H1 (cell line): ENCODE data around the gene CD300E. TPM values are rescaled to one million over a fixed set of nuclear protein-coding genes. Genes with fewer than 3 reads are reported as not detected.

Source experiments
- CTCF ChIA-PET: fragments of 300-600 bp; sonication (Branson Sonifier 250); formaldehyde crosslinking; loops from one replicate; lab custom pipeline; 2021; ENCODE audit not compliant: partially characterized antibody; lab: Charles Lee
- POLR2A ChIA-PET: fragments of 300-600 bp; sonication (Branson Sonifier 250); formaldehyde crosslinking; loops from one replicate; lab custom pipeline; 2021; ENCODE audit warnings: inconsistent platforms; ENCODE audit not compliant: partially characterized antibody; lab: Charles Lee
- DNase-seq, 2 experiments: peaks; one replicate each; pipeline versions ENCODE4 v3.0.0 to v3.0.0-alpha.2; 2010 to 2022; ENCODE audit warnings: low spot score in 2 of 2, low read depth in 1 of 2, mixed read lengths in 1 of 2
- FAIRE-seq: peaks from 2 replicates; lab custom pipeline; 2011; peaks lifted over from hg19 to GRCh38; lab: Jason Lieb, UNC
- H2AFZ ChIP-seq: 2 replicates; pipeline ENCODE4 v1.8.1; 2012; ENCODE audit warnings: low read length, inconsistent platforms
- H2AK5ac ChIP-seq: 2 replicates; pipeline ENCODE4 v1.6.1; 2013; ENCODE audit warnings: low read depth, low read length
- H2BK120ac ChIP-seq: replicated peaks from 2 replicates; pipeline ENCODE3; 2013; ENCODE audit warnings: low read depth, low read length, inconsistent platforms
- H2BK12ac ChIP-seq: 2 replicates; pipeline ENCODE4 v1.6.1; 2013; ENCODE audit warnings: low read depth, low read length
- H2BK15ac ChIP-seq: 2 replicates; pipeline ENCODE4 v1.6.1; 2013; ENCODE audit warnings: low read length
- H2BK20ac ChIP-seq: 2 replicates; pipeline ENCODE4 v1.6.1; 2013; ENCODE audit warnings: low read length
- H2BK5ac ChIP-seq: 2 replicates; pipeline ENCODE4 v1.6.1; 2013; ENCODE audit warnings: low read depth, low read length
- H3K14ac ChIP-seq: 2 replicates; pipeline ENCODE4 v1.6.1; 2013; ENCODE audit warnings: inconsistent platforms; ENCODE audit not compliant: insufficient read length
- H3K18ac ChIP-seq: 2 replicates; pipeline ENCODE4 v1.6.1; 2013; ENCODE audit warnings: low read length; ENCODE audit errors: extremely low read depth
- H3K23ac ChIP-seq: 2 replicates; pipeline ENCODE4 v1.6.1; 2013; ENCODE audit warnings: inconsistent platforms; ENCODE audit not compliant: insufficient read length
- H3K23me2 ChIP-seq: 2 replicates; pipeline ENCODE4 v1.6.1; 2013; ENCODE audit warnings: low read depth, low read length
- H3K27ac ChIP-seq: 2 replicates; pipeline ENCODE4 v1.6.1; 2011; ENCODE audit warnings: low read depth, low read length, inconsistent platforms
- H3K27me3 ChIP-seq, 4 experiments: replicated peaks in 1 of 4; 1 replicate in 1 of 4; 2 replicates in 3 of 4; pipeline versions ENCODE4 v1.6.1 to v1.8.1; 2011 to 2013; ENCODE audit warnings: low read length in 3 of 4, mild to moderate bottlenecking in 3 of 4, inconsistent platforms in 2 of 4, mixed read lengths in 2 of 4, moderate library complexity in 1 of 4; ENCODE audit not compliant: control insufficient read depth in 3 of 4, insufficient read depth in 3 of 4; ENCODE audit errors: extremely low read depth in 1 of 4
- H3K36me3 ChIP-seq, 4 experiments: 2 replicates each; pipeline versions ENCODE4 v1.6.1 to v1.8.1; 2011 to 2013; ENCODE audit warnings: mild to moderate bottlenecking in 4 of 4, low read length in 3 of 4, moderate library complexity in 2 of 4, control low read depth in 1 of 4, inconsistent platforms in 1 of 4; ENCODE audit not compliant: insufficient read depth in 4 of 4, control insufficient read depth in 2 of 4
- H3K4ac ChIP-seq: replicated peaks from 2 replicates; pipeline ENCODE3; 2013; ENCODE audit warnings: low read length, low read depth, mixed read lengths, inconsistent platforms; ENCODE audit not compliant: insufficient read length
- H3K4me1 ChIP-seq, 4 experiments: replicated peaks in 1 of 4; 1 replicate in 1 of 4; 2 replicates in 3 of 4; pipeline versions ENCODE4 v1.6.1 to v1.8.1; 2011 to 2013; ENCODE audit warnings: low read length in 3 of 4, inconsistent platforms in 2 of 4, mixed read lengths in 1 of 4; ENCODE audit not compliant: insufficient read depth in 4 of 4, control insufficient read depth in 3 of 4
- H3K4me2 ChIP-seq, 2 experiments: 2 replicates each; pipeline versions ENCODE4 v1.6.1 to v1.8.1; 2011 to 2013; ENCODE audit warnings: low read depth in 2 of 2, low read length in 2 of 2, control low read depth in 1 of 2, inconsistent platforms in 1 of 2, mild to moderate bottlenecking in 1 of 2; ENCODE audit not compliant: insufficient read depth in 1 of 2
- H3K4me3 ChIP-seq, 4 experiments: fragments of 200-600, 300-600 bp in 1 of 4; sonication (generic), shearing (Covaris generic), sonication (Bioruptor Twin) in 1 of 4; 2 replicates each; pipeline versions ENCODE4 v1.5.1 to v1.8.1; 2011 to 2016; ENCODE audit warnings: low read length in 4 of 4, low read depth in 3 of 4, control low read depth in 2 of 4, inconsistent platforms in 2 of 4, mild to moderate bottlenecking in 2 of 4, mixed read lengths in 1 of 4, moderate library complexity in 1 of 4; ENCODE audit not compliant: insufficient read depth in 2 of 4; ENCODE audit errors: extremely low read depth in 1 of 4
- H3K56ac ChIP-seq: replicated peaks from 2 replicates; pipeline ENCODE3; 2013; ENCODE audit warnings: low read depth, mild to moderate bottlenecking, mixed read lengths, low read length, inconsistent platforms; ENCODE audit not compliant: insufficient read length
- H3K79me1 ChIP-seq: 2 replicates; pipeline ENCODE4 v1.6.1; 2013; ENCODE audit warnings: low read depth, low read length, control low read depth
- H3K79me2 ChIP-seq, 2 experiments: 2 replicates each; pipeline versions ENCODE4 v1.6.1 to v1.8.1; 2012 to 2013; ENCODE audit warnings: low read length in 2 of 2, mild to moderate bottlenecking in 2 of 2, inconsistent platforms in 1 of 2; ENCODE audit not compliant: insufficient read depth in 2 of 2, control insufficient read depth in 1 of 2
- H3K9ac ChIP-seq, 4 experiments: replicated peaks in 1 of 4; 1 replicate in 1 of 4; 2 replicates in 3 of 4; pipeline versions ENCODE4 v1.6.1 to v1.8.1; 2011 to 2013; ENCODE audit warnings: low read depth in 3 of 4, low read length in 3 of 4, control low read depth in 2 of 4, mild to moderate bottlenecking in 2 of 4, moderate library complexity in 2 of 4, inconsistent platforms in 1 of 4; ENCODE audit errors: extremely low read depth in 1 of 4
- H3K9me3 ChIP-seq, 2 experiments: 2 replicates each; pipeline versions ENCODE4 v1.6.1 to v1.8.1; 2012 to 2013; ENCODE audit warnings: mild to moderate bottlenecking in 2 of 2, moderate library complexity in 2 of 2, control low read depth in 1 of 2, inconsistent platforms in 1 of 2, low read depth in 1 of 2, low read length in 1 of 2, mixed read lengths in 1 of 2; ENCODE audit not compliant: insufficient read depth in 2 of 2
- H4K20me1 ChIP-seq, 2 experiments: replicated peaks in 1 of 2; 2 replicates each; pipeline versions ENCODE3 to v1.8.1; 2011 to 2013; ENCODE audit warnings: inconsistent platforms in 2 of 2, low read length in 2 of 2, mild to moderate bottlenecking in 1 of 2; ENCODE audit not compliant: insufficient read depth in 2 of 2, control insufficient read depth in 1 of 2
- H4K5ac ChIP-seq: 2 replicates; pipeline ENCODE4 v1.6.1; 2013; ENCODE audit warnings: low read length, low read depth, mixed read lengths, inconsistent platforms; ENCODE audit not compliant: insufficient read length
- H4K8ac ChIP-seq: 2 replicates; pipeline ENCODE4 v1.8.0; 2013; ENCODE audit warnings: mild to moderate bottlenecking, moderate library complexity, low read length, inconsistent platforms; ENCODE audit not compliant: insufficient read depth; ENCODE audit errors: extremely low read depth
- H4K91ac ChIP-seq: replicated peaks from 2 replicates; pipeline ENCODE3; 2013; ENCODE audit warnings: low read length, mixed read lengths, inconsistent platforms; ENCODE audit not compliant: insufficient read length
- BCL11A ChIP-seq, 2 experiments: IDR thresholded peaks; one replicate each; pipeline ENCODE4 v1.6.1; 2011; ENCODE audit warnings: low read depth in 2 of 2, low read length in 2 of 2, mild to moderate bottlenecking in 2 of 2
- EGR1 ChIP-seq: IDR thresholded peaks from 2 replicates; pipeline ENCODE4 v1.6.1; 2011; ENCODE audit warnings: low read depth, low read length, borderline replicate concordance
- FOSL1 ChIP-seq: IDR thresholded peaks from 2 replicates; pipeline ENCODE4 v1.6.1; 2011; ENCODE audit warnings: mild to moderate bottlenecking, low read depth, low read length, moderate library complexity; ENCODE audit not compliant: insufficient read depth
- KDM4A ChIP-seq: IDR thresholded peaks from one replicate; pipeline ENCODE4 v1.7.1; 2012; ENCODE audit warnings: low read depth, mild to moderate bottlenecking, moderate library complexity, low read length, inconsistent platforms; ENCODE audit not compliant: severe bottlenecking
- POU5F1 ChIP-seq: IDR thresholded peaks from 2 replicates; pipeline ENCODE4 v1.6.1; 2011; ENCODE audit warnings: low read depth, mild to moderate bottlenecking, low read length, moderate library complexity
- WGBS, 2 experiments: shearing (Covaris generic) in 1 of 2; methylation state at CpG; one replicate each; pipeline versions ENCODE4 v1.1.6 to v1.1.7; 2013 to 2015; ENCODE audit warnings: low lambda C conversion rate in 2 of 2, mixed read lengths in 2 of 2, inconsistent platforms in 1 of 2, low coverage in 1 of 2, missing lambda C conversion rate in 1 of 2; ENCODE audit not compliant: insufficient replicate concordance in 2 of 2, insufficient coverage in 1 of 2, insufficient read length in 1 of 2; ENCODE audit errors: extremely low coverage in 1 of 2, missing lambda C conversion rate in 1 of 2; 5-methylcytosine and 5-hydroxymethylcytosine counted together
- polyA plus RNA-seq, 7 experiments: library from polyadenylated mRNA; depleted of rRNA in 3 of 7; stranded (reverse) in 5 of 7; unstranded in 2 of 7; fragments of >200 nt in 5 of 7; fragments of 200-250 nt in 2 of 7; gene quantifications; 1 replicate in 5 of 7; 2 replicates in 1 of 7; 4 replicates in 1 of 7; pipeline versions ENCODE4 v1.2.1 to v1.2.3, GENCODE V29; 2011 to 2013; ENCODE audit warnings: missing spikeins in 2 of 7, mixed read lengths in 2 of 7
- total RNA-seq: library from RNA; stranded (reverse); fragmentation: NEBNext Ultra II Directional; extraction: Animal tissue kit (Norgen Biotek cat#: 25700); gene quantifications from 2 replicates; pipeline ENCODE4 v1.2.1, GENCODE V29; 2021

Gene CD300E
- total and polyA plus RNA-seq, 2 of the 8 experiments (the other 6 are each of a cell fraction or from before 2014, with no cell fraction given) = not detected

DNA sequence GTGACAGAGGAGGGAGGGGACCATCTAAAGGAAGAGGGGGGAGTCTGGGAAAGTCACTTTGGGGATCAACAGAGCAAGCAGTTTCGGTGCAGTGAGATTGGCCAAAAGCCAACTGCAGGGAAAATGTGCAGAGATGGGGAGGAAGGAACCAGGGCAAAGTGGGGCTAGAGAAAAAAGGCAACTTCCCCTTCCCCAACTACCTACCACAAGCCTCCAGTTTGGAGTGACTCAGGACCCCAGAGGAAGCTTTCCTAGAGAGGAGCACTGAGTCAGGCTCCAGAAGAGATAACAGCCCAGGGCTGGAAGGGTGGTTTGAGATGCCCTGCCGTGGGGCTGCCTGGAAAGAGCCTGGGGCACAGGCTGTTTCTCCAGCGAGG lies 24.5 kb downstream of the CD300E start:
- Histone ChIP-seq H2BK5ac (no peak overlapping the region), H2BK120ac (no peak overlapping the region), H2BK20ac (no peak overlapping the region), H2AFZ (no peak overlapping the region), H2AK5ac (0 out of 2 replicates have a peak overlapping the region, but pooled peaks have one; percentile 13), H3K56ac (no peak overlapping the region), H3K79me2 (no peaks in the 10 kb centered on the region), H3K79me1 (no peaks in the 10 kb centered on the region), H3K36me3 (no peaks in the 10 kb centered on the region), H3K18ac (no peak overlapping the region), H4K20me1 (peaks cover 0 to 1% of the 10 kb centered on the region in 2 experiments), H3K23me2 (peaks cover 2% of the 10 kb centered on the region; the same call in 1 of the 2 replicates), H4K8ac (no peak overlapping the region), H3K9ac (no peak overlapping the region; a peak in 1 of 7 replicates), H3K27me3 (peaks cover 0 to 5% (median 0%) of the 10 kb centered on the region in 4 experiments; a peak in 2 of 7 replicates), H3K9me3 (no peaks in the 10 kb centered on the region), H3K4me2 (no peak overlapping the region), H3K14ac (no peak overlapping the region), H3K27ac (no peak overlapping the region), H2BK12ac (no peak overlapping the region), H4K5ac (no peak overlapping the region), H4K91ac (no peak overlapping the region), H3K4me1 (peaks cover 0 to 6% (median 2%) of the 10 kb centered on the region in 4 experiments; a peak in 1 of 7 replicates), H3K4ac (no peak overlapping the region), H2BK15ac (no peak overlapping the region), H3K23ac (no peak overlapping the region), H3K4me3 (no peak overlapping the region)
- WGBS, 2 experiments = 55% methylated on average over 3 of the region's 3 CpGs; no CpG with 5 or more reads in 1 of the 2 experiments
- TF ChIP-seq EGR1 (no peak), POU5F1 (no peak), KDM4A (no peak), FOSL1 (no peak), BCL11A (IDR thresholded peaks at IDR 0.05; ENCODE audit: low read depth in 2 of 2, low read length in 2 of 2) (no peak)
- ChIA-PET POLR2A (no interaction called here), CTCF (interaction anchor here (1.5 kb wide), 2 partner anchors 9 to 29 kb away, joined by 3 to 4 read pairs; no protein-coding TSS in a partner anchor)
- FAIRE-seq = no peak
- DNase-seq = no peak
